ENCODE data around the gene SDK1. TPM values are rescaled to one million over a fixed set of nuclear protein-coding genes. Genes with fewer than 3 reads are reported as not detected.

The SDK1 gene
- total RNA-seq, 4 donors from 2014 or later: under 0.01 to 16.2 (median 7.2) TPM

DNA sequence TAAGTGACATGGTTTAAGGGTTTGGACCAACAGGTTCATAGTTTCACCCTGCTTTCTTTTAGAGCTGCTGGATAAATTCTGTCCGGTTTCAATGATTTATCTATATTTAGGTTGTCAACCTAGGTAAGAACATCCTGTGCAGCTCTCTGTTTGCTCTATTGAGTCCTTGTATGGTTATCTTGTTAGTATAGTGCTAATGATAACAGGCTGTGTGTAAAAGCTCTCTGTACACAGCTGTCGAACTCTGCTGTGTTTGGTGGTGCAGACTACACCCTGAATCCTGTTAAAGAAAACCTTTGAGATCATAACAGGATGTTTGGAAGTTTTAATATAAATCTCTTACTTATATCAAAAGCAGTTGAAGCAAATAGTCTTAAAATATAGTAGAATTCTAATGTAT lies 219.2 kb downstream of the SDK1 start:
- no peak overlapping the region for H3K4me3 ChIP-seq
- H3K36me3 ChIP-seq: no peaks in the 10 kb centered on the region
- no peaks in the 10 kb centered on the region for H3K9me3 ChIP-seq
- DNase-seq: no peak
- TF ChIP-seq, protein P1, sequence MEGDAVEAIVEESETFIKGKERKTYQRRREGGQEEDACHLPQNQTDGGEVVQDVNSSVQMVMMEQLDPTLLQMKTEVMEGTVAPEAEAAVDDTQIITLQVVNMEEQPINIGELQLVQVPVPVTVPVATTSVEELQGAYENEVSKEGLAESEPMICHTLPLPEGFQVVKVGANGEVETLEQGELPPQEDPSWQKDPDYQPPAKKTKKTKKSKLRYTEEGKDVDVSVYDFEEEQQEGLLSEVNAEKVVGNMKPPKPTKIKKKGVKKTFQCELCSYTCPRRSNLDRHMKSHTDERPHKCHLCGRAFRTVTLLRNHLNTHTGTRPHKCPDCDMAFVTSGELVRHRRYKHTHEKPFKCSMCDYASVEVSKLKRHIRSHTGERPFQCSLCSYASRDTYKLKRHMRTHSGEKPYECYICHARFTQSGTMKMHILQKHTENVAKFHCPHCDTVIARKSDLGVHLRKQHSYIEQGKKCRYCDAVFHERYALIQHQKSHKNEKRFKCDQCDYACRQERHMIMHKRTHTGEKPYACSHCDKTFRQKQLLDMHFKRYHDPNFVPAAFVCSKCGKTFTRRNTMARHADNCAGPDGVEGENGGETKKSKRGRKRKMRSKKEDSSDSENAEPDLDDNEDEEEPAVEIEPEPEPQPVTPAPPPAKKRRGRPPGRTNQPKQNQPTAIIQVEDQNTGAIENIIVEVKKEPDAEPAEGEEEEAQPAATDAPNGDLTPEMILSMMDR (IDR thresholded peaks at IDR 0.05): no peak
- no peak for TF ChIP-seq POLR2A (IDR thresholded peaks at IDR 0.05)
- no peak overlapping the region for H3K27ac ChIP-seq
- intact Hi-C loops (cut with DNase I; ENCODE audit: low total_unique reads): no loop called here
- no peaks in the 10 kb centered on the region for H3K4me1 ChIP-seq
- H3K27me3 ChIP-seq: no peaks in the 10 kb centered on the region

DNA sequence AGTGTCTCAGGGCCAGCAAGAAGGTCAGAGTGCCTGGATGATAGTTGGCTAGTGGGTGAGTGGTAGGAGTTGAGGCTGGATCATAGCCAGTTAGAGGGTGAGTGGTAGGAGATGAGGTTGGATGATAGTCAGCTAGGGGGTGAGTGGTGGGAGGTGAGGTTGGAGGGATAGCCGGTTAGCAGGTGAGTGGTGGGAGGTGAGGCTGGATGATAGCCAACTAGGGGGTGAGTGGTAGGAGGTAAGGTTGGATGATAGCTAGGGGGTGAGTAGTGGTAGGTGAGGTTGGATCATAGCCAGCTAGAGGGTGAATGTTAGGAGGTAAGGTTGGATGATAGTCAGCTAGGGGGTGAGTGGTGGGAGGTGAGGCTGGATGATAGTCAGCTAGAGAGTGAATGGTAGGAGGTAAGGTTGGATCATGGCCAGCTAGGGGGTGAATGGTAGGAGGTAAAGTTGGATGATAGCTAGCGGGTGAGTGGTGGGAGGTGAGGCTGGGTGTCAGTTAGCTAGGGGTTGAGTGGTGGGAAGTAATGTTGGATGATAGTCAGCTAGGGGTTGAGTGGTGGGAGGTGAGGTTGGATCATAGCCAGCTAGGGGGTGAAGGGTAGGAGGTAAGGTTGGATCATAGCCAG lies 226.6 kb downstream of the SDK1 start:
- Histone ChIP-seq H3K36me3 (no peaks in the 10 kb centered on the region), H3K4me3 (no peak overlapping the region), H3K27ac (no peak overlapping the region), H3K9me3 (no peaks in the 10 kb centered on the region), H3K27me3 (no peaks in the 10 kb centered on the region), H3K4me1 (no peaks in the 10 kb centered on the region)
- intact Hi-C loops (cut with DNase I; ENCODE audit: low total_unique reads): no loop called here
- no peak for DNase-seq
- TF ChIP-seq, protein P1 (IDR thresholded peaks at IDR 0.05): no peak
- no peak for TF ChIP-seq POLR2A (IDR thresholded peaks at IDR 0.05)

DNA sequence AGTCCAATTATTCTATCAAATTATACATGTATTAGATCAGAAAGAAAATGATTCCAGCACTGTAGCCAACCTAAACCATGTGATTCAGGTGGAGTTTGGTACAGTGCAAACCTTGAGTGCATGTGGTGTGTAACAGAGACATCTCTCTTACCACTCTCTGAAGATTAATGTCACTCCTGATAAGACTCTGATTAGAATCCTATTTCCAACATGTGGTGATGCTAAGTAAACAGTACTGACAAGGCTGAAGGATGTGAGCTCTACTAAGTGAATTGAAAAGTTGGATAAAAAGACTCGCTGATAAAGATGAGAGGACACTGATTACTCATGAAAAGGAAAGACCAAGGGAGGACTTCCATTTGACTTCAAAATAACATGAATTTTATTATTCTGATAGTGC lies 232.0 kb downstream of the SDK1 start:
- TF ChIP-seq, protein P1 (IDR thresholded peaks at IDR 0.05): no peak
- no peak for TF ChIP-seq POLR2A (IDR thresholded peaks at IDR 0.05)
- DNase-seq: no peak
- Histone ChIP-seq H3K27ac (no peak overlapping the region), H3K4me1 (no peaks in the 10 kb centered on the region), H3K9me3 (no peaks in the 10 kb centered on the region), H3K27me3 (no peaks in the 10 kb centered on the region), H3K36me3 (no peaks in the 10 kb centered on the region), H3K4me3 (no peak overlapping the region)
- intact Hi-C loops (cut with DNase I; ENCODE audit: low total_unique reads): no loop called here

DNA sequence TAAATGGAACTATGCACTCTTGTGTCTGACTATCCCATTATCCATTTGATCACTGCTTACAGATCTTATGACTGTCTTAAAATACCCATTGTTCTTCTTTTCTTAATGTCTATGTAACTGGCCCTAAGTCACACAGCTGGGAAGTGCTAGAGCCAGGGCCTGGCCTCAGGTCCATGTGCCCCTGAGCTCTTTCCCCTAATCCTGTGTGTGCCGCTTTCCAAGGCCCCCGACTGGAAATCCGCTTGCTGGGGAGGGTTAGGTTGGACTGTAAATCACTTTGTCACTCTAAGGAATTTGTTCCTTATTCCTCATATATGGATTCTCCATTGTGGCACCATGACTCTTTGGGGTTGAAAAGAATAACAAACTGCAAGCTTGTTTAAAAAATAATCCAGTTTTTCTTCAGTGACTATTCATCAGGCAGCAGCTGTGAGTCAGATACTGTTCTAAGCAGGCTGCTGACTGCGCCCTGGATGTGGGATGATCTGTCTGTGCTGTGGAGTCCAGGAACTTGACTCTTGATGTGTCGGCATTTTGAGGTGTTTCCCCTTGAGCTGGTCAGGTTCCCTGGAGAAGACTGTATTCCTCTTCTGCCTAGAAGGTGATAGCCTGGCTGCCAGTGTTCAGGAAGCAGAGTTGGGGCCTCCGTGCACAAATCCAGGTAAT lies 236.3 kb downstream of the SDK1 start:
- TF ChIP-seq, protein P1 (IDR thresholded peaks at IDR 0.05): no peak
- TF ChIP-seq POLR2A (IDR thresholded peaks at IDR 0.05): no peak
- Histone ChIP-seq H3K4me3 (no peak overlapping the region), H3K27ac (no peak overlapping the region), H3K27me3 (no peaks in the 10 kb centered on the region), H3K4me1 (no peaks in the 10 kb centered on the region), H3K9me3 (no peaks in the 10 kb centered on the region), H3K36me3 (no peaks in the 10 kb centered on the region)
- intact Hi-C loops (cut with DNase I; ENCODE audit: low total_unique reads): no loop called here
- DNase-seq: no peak

DNA sequence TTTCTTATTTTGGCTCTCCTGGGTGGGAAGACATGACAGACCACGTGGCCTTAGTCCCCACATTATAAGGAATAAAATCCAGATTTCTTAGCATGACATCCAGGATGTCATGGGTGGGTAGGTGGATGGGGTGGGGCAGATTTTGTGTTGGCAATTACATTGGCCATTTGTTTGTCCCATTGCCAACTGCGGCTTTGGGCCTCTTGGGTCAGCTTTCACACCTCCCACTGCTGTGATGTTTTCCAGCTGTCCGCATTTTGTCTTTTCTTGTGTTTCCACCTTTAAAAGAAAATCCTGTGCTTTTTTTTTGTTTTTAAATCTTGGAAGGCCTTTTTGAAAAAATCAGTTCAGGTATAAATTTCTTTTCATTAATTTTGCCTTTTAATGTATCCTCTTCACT lies 237.0 kb downstream of the SDK1 start:
- no peak overlapping the region for H3K4me3 ChIP-seq
- H3K27me3 ChIP-seq: no peaks in the 10 kb centered on the region
- no peak for TF ChIP-seq POLR2A (IDR thresholded peaks at IDR 0.05)
- TF ChIP-seq, protein P1 (IDR thresholded peaks at IDR 0.05): no peak
- DNase-seq: no peak
- intact Hi-C loops (cut with DNase I; ENCODE audit: low total_unique reads): no loop called here
- no peaks in the 10 kb centered on the region for H3K9me3 ChIP-seq
- no peaks in the 10 kb centered on the region for H3K36me3 ChIP-seq
- H3K4me1 ChIP-seq: no peaks in the 10 kb centered on the region
- no peak overlapping the region for H3K27ac ChIP-seq

All from uterus (tissue), 4 donors.